Left cardiac atrium (tissue), 4 donors: Measurements from ENCODE around the gene MICAL2. TPM values are rescaled to one million over a fixed set of nuclear protein-coding genes. Genes with fewer than 3 reads are reported as not detected.

Experiments used
- ATAC-seq, 2 donors: fragments of 200-7000 bp; cut with Tn5 transposase; one replicate each; pipeline ENCODE4 v1.9.1; 2020; ENCODE audit warnings: mild to moderate bottlenecking in 2 of 2, moderate library complexity in 2 of 2
- DNase-seq: peaks from one replicate; pipeline ENCODE4 v3.0.0-alpha.2; 2020
- intact Hi-C, 2 donors: fragments of 100-400 bp; cut with DNase I; formaldehyde crosslinking; loops; one replicate each; pipeline versions ENCODE4 v1.14.1 to v1.15.1; 2022 to 2023
- total RNA-seq, 2 donors: library from RNA; stranded (reverse); fragmentation: NEBNext Ultra II Directional; extraction: Animal tissue kit (Norgen Biotek cat#: 25700); gene quantifications; one replicate each; pipeline ENCODE4 v1.2.1, GENCODE V29; 2021
- donor health status: DM: no; HTN: yes; CAD: no.
- donor health status: DM: no; HTN: yes; CAD: no; lungs with severe emphysema.
- donor health status: DM: yes; HTN: yes; CAD: no.
- donor health status: Dilated cardiomyopathy.

The MICAL2 gene
- total RNA-seq, 2 donors from 2014 or later: 74.5 to 128 TPM

DNA sequence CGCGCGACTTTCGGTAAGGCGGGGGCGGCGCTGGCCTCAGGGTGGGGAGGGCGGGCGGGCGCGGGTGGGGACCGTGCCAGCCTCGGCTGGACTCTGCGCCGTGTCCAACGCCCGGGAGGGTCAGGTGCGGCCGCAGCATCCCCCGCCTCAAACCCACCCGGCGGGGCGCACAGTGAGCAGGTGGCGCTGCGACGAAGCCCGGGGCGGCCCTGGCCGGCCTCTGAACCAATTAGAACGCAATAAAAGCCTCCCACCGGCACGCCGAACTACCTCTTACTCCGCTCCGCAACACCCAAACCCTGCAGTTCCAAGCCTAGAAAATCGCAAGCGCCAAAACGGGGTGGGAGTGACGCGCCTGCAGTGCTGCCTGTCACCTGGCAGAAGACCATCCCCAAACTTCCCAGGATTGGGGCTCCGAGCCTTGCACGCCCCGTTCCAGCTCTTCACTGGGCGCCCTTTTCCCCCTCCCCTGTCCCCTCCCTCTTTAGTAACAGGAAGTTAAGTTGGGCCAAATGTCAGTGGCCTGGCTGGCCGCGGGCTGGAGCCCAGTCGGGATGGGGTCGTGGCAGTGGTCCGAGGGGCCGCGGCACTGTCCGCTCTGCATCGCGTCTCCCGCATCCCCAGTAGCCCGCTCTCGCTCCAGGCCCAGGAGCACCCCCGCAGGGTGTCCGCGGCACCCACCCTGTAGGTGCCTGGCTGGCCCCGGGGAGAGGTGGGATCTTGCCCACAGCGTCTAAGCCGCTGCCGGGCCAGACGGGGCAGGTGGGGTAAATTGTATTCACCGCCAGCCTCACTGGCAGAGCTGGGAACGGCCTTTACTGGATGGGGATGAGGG lies 541 bp downstream of the MICAL2 start:
- DNase-seq (peak; percentile 46), ATAC-seq (peak; percentile 35 to 43)
- intact Hi-C loops: no loop called here

DNA sequence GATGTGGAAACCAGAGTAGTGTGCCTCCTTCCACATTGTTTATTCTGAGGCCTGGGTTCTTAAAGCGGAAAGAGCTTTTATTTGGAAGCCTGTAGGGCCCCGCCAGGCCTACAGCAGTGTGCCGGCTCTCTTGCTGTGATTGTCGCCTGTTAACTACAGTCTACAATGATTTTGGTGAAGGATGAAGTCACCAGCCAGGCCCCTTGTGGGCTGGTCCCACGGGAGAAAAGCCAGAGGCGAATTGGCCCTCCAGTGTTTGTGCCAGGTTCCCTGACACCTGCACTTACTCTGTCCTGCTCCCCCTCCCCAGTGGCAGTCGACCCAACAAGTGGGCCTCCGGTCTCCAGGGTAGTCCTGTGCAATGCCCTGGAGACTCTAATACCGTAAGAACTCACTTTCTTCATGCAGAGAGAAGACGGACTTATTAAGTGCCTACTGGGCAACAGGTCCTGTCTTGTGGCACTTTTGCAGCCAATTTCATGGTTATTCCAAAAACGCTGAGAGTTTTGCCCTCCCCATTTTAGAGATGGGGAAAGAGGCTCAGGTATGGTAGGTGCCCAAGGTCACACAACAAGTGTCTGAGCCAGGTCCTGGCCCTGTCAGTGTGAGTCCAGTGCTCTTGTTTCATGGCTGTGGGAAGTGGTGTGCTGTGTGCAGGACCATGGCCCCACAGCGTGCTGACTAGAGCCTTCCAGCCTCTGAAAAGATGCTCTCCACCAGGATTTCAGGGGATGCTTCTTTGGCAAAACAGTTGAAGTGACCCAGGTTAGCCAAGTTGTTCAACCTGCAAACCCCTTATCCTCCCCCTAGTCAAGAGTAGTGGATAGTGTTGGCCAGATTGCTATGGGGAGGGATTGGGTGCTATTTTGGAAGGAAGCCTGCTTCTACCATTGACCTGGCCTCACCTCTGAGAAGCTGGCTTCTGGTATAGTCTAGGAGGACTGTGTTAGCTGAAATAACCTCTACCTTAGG lies 1.4 kb downstream of the MICAL2 start:
- no peak for DNase-seq
- intact Hi-C loops: no loop called here
- peak in 1 of 2 donors; percentile 2 for ATAC-seq

DNA sequence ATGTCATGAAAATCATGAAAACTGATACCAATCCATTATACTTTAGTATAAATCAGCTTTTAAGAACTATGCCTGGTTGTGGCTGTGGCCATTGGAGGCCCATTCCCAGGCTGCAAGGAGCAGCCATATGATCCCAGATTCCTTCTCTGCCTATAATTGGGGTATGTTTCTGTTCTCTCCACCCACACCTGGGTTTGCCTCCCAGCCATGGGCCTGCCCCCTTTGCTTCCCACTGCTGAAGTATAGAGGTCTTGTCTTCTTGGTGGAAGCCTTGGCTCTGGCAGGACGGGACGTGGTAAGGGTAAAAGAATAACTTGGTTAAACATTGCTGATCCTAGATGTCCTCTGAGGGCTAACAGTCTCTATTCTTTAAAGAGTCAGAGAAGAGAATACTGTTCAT lies 2.4 kb downstream of the MICAL2 start:
- no peak for ATAC-seq
- DNase-seq: no peak
- intact Hi-C loops: no loop called here

DNA sequence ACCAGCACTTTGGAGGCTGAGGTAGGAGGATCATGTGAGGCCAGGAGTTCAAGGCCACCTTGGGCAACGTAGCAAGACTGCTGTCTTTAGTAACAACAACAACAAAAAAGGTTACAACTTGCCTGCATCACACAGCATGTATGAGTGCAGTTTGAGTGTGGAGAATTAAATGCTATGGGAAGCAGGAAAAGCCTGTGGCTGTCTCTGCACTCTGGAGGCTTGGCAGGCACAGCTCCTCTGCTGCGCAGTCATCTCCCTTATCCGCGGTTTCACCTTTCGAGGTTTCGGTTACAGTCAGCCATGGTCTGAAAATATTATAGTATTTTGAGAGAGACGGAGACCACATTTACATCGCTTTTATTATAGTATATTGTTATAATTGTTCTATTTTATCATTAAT lies 2.9 kb downstream of the MICAL2 start:
- DNase-seq (no peak), ATAC-seq (no peak)
- intact Hi-C loops: no loop called here

DNA sequence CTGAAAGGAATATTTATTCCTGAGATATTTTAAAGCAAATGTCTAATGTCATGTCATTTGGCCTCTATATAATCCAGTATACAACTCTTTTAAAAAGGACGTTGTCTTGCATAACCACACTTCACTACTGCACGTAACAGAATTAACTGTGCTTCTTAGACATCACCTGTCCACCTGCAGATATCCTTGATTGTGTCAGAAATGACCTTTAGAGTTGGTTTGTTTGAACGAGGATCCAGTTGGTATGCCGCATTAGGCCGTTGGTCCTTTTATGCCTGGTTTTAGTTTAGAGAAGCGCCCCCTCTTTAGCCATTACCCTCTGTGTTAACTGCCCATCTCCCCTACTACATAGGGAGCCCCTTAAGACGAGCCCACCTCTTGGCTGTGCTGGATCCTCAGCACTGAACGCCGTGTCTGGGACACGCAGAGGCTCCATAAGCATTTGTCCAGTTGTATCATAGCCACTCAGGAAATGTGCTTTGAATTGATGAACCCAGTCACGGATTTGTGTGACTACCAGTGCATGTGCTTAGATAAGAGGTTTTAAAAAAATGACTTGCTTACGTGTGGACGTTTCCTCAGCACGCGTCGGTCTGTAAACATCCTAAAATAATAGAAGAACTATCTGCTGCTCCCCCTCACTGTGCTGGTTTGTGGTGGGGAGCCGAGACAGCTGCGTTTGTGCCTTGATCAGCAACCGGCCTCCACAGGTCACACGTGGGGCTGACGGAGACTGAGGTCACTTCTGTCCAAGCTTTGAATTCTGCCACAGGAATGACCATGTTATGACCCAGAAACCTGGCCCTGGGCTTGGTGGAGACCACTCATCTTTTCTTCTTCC lies 4.0 kb downstream of the MICAL2 start:
- DNase-seq (no peak), ATAC-seq (no peak)

DNA sequence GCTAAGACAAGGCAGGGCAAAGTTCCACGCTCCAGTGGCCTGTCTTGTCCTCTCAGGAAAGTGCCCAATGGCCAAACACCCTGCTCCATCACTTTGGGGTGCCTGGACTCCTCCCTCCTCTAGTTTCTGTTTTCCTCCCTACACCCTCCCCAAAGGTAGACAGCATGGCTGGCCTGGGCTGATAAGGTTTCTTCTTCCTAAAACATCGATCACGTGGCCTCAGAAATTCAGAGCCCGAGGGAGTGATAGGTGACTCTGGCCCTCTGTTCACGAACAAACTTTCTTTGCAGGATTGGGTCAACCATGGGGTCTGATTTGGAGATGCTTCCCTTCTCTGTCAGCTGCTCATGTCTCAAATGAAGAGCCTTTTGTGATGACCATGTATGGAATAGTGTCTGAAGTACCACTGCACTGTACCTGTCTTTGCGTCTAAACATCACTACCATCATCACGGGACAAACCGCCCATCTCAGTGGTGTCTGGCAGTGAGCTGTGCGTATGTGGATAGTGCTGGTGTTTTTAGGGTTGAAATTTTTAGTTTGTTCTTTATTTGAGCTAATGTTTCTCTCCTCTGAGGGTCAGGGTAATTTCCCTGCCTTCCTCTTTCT lies 6.1 kb downstream of the MICAL2 start:
- DNase-seq: no peak
- ATAC-seq: no peak
- intact Hi-C loops: no loop called here

More for the DNA sequence above, 4.0 kb downstream of the MICAL2 start:
- intact Hi-C loops: no loop called here

DNA sequence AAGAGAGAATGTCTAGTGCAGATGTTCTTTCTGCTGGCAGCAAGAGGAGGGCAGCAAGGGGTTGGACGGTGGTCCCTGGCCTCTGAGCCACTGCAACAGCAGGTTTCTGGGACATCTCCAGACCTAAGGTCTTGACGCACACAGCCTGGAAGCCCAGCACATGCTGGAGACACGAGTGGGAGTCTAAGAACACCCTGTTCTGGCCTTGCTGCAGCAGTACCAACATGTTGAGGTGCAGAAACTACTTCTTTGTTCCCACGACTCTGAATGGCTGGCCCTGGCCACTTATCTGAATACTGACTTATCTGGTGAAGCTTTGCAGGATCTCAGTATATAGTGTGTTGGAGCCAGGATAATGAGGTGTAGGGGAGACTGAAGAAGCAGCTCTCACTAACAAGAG lies 6.8 kb downstream of the MICAL2 start:
- ATAC-seq (peak in 1 of 2 donors; percentile 21), DNase-seq (no peak)
- intact Hi-C loops: no loop called here

DNA sequence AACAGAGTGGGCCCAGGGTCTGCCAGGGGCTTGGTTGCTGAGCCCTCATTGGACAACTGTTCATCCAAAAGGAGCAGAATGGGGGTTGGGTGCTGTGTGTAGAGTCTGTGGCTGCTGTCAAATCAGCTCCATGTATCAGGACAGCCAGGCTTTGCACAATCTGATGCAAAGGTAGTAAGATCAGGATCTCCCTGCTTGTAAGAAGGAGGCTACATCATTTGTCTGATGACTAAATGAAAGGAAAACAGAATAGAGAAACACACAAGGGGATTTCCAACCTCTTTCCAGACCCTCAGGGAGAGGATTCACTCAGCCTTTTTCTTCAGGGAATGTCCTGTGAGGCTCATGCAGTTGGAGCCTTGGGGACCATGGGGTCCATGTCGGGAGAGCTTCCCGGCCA lies 7.2 kb downstream of the MICAL2 start:
- DNase-seq: no peak
- no peak for ATAC-seq
- intact Hi-C loops: no loop called here

DNA sequence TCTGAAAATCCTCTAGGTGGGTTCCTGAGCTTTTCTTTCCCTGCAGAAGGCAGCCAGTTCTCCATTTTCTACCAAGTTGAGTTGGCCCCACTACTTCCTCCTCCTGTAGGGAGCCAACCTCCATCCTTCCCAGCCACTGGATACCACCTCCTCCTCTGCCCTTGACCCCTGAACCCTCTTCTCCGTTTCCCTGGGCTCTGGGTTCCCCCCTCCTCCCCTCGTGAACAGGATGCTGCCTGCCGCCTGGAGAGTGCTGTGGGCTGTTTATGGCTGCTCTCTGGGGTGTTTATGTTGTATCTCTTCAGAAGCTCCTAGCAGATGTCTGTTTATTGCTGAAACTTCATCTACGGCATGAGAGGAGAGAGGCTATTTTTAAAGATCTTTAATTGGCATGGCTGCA lies 8.6 kb downstream of the MICAL2 start:
- intact Hi-C loops: no loop called here
- ATAC-seq (no peak), DNase-seq (no peak)

DNA sequence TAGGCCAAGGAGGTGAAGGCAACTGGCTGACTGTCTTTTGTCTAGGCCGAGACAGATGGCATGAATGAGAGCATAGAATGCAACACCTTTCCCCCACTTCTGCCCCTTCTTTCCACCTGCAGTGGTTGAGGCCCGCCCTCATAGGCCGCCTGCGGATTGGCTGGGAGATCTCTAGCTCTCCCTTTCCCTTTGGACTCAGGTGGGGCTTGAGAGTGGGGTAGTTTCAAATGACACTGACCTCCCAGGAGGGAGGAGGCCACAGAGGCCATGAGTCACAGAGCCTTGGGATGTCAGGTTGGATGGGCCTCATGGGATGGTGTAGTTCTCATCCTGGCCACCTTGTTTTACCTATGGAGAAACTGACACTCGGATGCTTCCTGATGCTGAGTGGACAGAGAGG lies 9.1 kb downstream of the MICAL2 start:
- ATAC-seq (no peak), DNase-seq (no peak)
- intact Hi-C loops: no loop called here

DNA sequence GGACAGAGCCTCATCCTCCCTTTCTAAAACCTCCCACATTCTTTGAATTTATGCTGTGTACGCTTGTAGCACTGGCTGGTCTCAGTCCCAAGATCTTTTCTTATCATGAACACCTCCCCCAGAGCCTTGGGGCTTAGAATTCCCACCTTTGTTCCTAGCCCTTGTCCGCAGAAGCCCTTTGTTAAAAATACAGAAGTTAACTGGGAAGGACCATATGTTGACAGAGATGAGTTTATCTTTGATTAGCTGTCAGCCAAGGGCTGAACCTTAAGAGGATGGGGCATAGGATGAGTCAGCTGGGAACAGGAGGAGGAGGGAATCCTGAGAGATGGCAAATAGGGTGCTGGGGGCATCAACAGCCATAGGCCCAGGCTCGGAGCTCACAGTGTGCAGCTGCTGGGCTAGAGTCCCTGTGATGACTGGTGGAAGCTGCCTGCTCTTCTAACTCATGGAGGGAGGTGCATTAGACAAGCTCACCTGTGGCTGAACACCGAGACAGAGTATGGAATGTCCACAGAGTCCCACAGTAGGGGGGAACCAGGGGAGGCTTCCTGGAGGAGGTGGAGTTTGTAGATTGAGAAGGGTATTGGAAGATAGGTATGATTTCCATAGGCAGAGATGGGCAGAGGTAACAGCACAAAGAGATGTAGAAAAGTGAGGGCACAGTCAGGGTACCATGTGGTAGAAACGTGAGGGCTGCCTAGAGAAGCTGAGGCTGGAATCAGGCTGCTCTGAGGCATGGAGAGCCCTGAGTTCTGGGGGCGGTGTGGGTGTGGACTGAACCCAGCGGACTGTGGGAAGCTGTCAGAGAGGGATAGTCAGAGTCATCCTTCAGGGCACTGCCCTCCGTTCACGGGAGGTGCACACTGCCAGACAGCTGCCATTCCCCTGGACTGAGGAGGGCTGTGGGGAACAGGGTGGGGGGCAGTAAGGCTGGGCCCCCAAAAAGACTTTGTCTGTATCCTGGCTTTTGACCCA lies 9.9 kb downstream of the MICAL2 start:
- ATAC-seq (peak in 1 of 2 donors; percentile 65), DNase-seq (no peak)
- intact Hi-C loops: loop anchor here in 1 of 2 donors (5.0 kb wide), 1 partner anchor 37 kb away; no protein-coding TSS in a partner anchor

DNA sequence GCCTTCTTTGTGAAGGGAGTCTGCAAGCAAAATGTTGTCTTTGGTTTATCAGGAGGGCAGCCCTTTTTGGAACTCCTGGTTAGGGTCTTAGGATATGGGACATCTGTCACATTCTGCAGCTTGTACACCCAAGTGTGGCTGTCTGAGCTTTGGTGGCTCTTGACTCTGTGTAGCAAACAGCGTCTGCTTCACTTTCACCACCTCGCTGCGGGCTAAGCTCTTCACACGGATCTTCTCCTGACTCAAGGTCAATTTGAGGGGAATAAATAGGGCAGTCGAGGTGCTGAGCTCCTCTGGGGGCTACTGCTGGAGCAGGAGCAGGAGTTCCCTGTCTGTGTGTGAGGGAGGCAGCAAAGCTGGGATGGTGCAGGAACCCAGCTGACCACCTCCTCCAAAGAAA lies 10.6 kb downstream of the MICAL2 start:
- intact Hi-C loops: loop anchor here in 1 of 2 donors (5.0 kb wide), 1 partner anchor 36 kb away; no protein-coding TSS in a partner anchor
- ATAC-seq: peak in 1 of 2 donors; percentile 24
- no peak for DNase-seq

DNA sequence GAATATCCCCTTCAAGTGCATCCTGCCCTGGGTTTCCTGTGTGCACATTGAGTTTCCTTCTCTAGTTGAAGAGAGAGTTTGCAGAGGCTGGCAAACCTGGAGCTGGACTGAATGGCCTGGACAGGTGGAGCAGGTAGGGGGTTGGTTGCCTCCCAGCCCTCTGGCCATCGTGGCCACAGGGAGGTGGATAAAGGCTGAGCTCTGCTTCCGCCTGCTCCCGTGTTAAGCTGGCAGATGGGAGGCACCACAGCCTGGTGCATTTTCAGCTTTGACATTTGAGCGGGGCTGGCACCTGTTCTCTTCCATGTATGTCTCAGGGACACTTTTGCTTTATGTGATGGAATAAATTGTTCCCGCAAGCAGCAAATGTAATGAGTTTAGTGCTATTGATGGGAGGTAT lies 11.1 kb downstream of the MICAL2 start:
- intact Hi-C loops: loop anchor here in 1 of 2 donors (5.0 kb wide), 1 partner anchor 36 kb away; no protein-coding TSS in a partner anchor
- no peak for DNase-seq
- ATAC-seq: no peak

DNA sequence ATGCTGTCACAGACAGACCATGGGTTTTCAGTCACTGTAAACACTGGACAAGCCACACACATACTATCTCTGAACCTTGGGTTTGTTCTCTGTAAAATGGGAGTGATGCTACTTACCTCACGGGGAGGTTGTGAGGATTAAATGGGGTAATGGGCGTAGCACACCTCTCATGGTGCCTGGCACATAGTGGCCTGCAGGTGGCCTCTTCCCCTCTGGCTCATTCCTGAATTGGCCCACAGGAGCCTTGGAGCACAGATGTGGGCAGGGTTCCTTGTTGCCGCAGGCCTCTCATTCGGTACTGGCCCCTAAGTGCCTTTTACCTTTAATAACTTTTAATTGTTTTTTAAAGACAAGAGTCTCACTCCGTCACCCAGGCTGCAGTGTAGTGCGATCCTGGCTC lies 11.7 kb downstream of the MICAL2 start:
- DNase-seq (no peak), ATAC-seq (no peak)
- intact Hi-C loops: loop anchor here in 1 of 2 donors (5.0 kb wide), 1 partner anchor 35 kb away; no protein-coding TSS in a partner anchor

DNA sequence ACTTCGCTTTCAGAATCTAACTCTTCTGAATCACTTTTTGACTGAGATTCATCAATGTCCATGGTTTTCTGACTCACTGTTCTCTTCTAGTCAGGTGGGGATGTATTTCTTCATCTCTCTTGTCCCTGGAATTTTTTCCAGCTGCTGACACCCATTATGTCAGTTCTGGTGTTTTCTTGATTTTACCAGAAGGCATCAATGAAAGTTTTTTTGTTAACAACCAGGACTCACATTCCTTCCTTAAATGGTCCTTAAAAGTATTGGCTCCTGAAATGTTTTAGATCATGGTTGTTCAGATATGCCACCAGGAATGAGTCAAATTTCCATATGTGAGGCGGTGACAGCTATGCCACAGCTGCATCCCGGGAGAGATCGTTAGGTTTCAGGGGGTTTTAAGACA lies 12.9 kb downstream of the MICAL2 start:
- intact Hi-C loops: loop anchor here in 1 of 2 donors (5.0 kb wide), 1 partner anchor 34 kb away; no protein-coding TSS in a partner anchor
- ATAC-seq (no peak), DNase-seq (no peak)

DNA sequence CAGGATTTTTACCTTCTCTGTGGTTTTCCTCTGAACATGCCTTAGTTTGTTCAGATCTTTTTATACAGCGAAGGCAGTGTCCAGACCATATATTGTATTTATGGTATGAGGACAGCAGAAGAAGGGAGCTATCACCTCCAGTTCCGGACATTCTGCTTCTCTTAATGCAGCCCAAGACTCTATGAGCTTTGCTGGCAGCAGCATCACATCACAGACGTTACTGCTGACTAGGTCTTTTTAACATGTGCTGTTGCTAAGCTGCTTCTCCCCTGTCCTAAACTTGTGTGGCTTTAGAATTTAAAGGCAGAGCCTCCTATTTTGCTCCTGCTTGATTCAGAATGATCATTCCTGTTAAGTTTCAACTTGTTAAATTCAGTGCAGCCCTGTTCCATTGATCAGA lies 13.4 kb downstream of the MICAL2 start:
- intact Hi-C loops: loop anchor here in 1 of 2 donors (5.0 kb wide), 1 partner anchor 34 kb away; no protein-coding TSS in a partner anchor
- no peak for DNase-seq
- ATAC-seq: no peak

DNA sequence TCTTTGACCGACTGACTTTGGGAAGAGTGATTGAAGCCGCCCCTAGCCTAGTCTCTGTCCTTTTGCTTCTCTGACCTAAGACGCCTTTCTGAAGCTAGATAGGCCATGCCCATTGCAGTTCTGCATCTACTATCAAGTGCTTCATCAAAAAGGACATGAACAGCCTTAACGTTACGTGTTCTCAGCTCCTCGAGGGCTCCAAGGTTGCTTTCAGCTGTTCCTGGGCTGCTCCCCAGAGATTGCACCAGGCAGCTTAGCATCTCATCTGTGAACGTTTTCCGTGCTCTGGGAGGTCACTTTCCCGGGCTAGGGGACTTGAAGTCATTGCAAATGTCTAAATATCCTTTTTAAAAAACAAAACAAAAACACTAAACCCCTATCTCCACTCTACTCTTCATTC lies 13.9 kb downstream of the MICAL2 start:
- DNase-seq (no peak), ATAC-seq (no peak)
- intact Hi-C loops: loop anchor here in 1 of 2 donors (5.0 kb wide), 1 partner anchor 33 kb away; no protein-coding TSS in a partner anchor
